ENCODE results near the gene MBTPS1.

MBTPS1 gene

GRCh38 chr16:84071121-84071520, 45.6 kb downstream of the MBTPS1 start:
- no peak for DNase-seq

GRCh38 chr16:84069540-84069939, 47.2 kb downstream of the MBTPS1 start:
- DNase-seq, result no peak

- DNase-seq, result no peak
Measured at GRCh38 chr16:84068783-84069462, 47.8 kb downstream of the MBTPS1 start.

GRCh38 chr16:84068041-84068440, 48.7 kb downstream of the MBTPS1 start:
- DNase-seq, result no peak

GRCh38 chr16:84067640-84068039, 49.1 kb downstream of the MBTPS1 start:
- no peak for DNase-seq

GRCh38 chr16:84065536-84066132, 51.1 kb downstream of the MBTPS1 start:
- DNase-seq, result peak; percentile 52

- DNase-seq, result no peak
Measured at GRCh38 chr16:84063980-84064379, 52.8 kb downstream of the MBTPS1 start.

GRCh38 chr16:84062734-84063640, 53.8 kb downstream of the MBTPS1 start:
- peak; percentile 60 for DNase-seq

GRCh38 chr16:84061236-84061819, 55.4 kb downstream of the MBTPS1 start:
- DNase-seq, result no peak

- no peak for DNase-seq
Measured at GRCh38 chr16:84059946-84060901, 56.5 kb downstream of the MBTPS1 start.

- no peak for DNase-seq
Measured at GRCh38 chr16:84059111-84059510, 57.6 kb downstream of the MBTPS1 start.

GRCh38 chr16:84058664-84059063, 58.1 kb downstream of the MBTPS1 start:
- DNase-seq, result no peak

- no peak for DNase-seq
Measured at GRCh38 chr16:84058211-84058610, 58.5 kb downstream of the MBTPS1 start.

GRCh38 chr16:84056933-84057332, 59.8 kb downstream of the MBTPS1 start:
- no peak for DNase-seq

- no peak for DNase-seq
Measured at GRCh38 chr16:84055801-84056634, 60.7 kb downstream of the MBTPS1 start.

GRCh38 chr16:84055366-84055765, 61.4 kb downstream of the MBTPS1 start:
- no peak for DNase-seq

- no peak for DNase-seq
Measured at GRCh38 chr16:84054916-84055315, 61.8 kb downstream of the MBTPS1 start.

GRCh38 chr16:84054271-84054670, 62.5 kb downstream of the MBTPS1 start:
- no peak for DNase-seq

- no peak for DNase-seq
Measured at GRCh38 chr16:84053237-84053636, 63.5 kb downstream of the MBTPS1 start.

- DNase-seq, result no peak
Measured at GRCh38 chr16:84052071-84052622, 64.6 kb downstream of the MBTPS1 start.

GRCh38 chr16:84050316-84050715, 66.4 kb downstream of the MBTPS1 start:
- no peak for DNase-seq
